ENCODE measurements around the gene C1R.

C1R gene

DNA sequence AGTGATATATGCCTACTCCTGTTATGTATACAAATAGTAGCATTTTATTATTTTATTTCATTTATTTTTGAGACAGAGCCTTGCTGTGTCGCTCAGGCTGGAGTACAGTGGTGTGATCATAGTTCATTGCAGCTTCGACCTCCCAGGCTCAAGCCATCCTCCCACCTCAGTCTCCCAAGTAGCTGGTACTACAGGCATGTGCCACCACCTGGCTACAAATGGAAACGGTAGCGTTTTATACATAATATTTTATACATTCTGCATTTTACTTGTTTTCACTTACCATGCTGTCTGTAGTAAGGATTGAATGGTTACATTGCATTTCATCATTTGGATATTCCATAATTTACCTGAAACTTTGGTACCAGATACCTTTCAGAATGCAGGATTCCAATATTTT is 14.1 kb downstream of the C1R start:
- intact Hi-C loops (cut with DNase I; ENCODE audit: low total_unique reads), result no loop called here
- Histone ChIP-seq H3K4me1 (peaks cover 0 to 25% (median 13%) of the 10 kb centered on the region in 4 donors), H3K36me3 (peaks cover 25 to 29% (median 28%) of the 10 kb centered on the region in 3 donors), H3K9me3 (no peaks in the 10 kb centered on the region), H3K27me3 (no peaks in the 10 kb centered on the region), H3K4me3 (no peak overlapping the region), H3K27ac (peak overlapping the region in 1 of 2 donors; percentile 82)
- TF ChIP-seq, protein P1, sequence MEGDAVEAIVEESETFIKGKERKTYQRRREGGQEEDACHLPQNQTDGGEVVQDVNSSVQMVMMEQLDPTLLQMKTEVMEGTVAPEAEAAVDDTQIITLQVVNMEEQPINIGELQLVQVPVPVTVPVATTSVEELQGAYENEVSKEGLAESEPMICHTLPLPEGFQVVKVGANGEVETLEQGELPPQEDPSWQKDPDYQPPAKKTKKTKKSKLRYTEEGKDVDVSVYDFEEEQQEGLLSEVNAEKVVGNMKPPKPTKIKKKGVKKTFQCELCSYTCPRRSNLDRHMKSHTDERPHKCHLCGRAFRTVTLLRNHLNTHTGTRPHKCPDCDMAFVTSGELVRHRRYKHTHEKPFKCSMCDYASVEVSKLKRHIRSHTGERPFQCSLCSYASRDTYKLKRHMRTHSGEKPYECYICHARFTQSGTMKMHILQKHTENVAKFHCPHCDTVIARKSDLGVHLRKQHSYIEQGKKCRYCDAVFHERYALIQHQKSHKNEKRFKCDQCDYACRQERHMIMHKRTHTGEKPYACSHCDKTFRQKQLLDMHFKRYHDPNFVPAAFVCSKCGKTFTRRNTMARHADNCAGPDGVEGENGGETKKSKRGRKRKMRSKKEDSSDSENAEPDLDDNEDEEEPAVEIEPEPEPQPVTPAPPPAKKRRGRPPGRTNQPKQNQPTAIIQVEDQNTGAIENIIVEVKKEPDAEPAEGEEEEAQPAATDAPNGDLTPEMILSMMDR (IDR thresholded peaks at IDR 0.05), result no peak
- no peak for DNase-seq

DNA sequence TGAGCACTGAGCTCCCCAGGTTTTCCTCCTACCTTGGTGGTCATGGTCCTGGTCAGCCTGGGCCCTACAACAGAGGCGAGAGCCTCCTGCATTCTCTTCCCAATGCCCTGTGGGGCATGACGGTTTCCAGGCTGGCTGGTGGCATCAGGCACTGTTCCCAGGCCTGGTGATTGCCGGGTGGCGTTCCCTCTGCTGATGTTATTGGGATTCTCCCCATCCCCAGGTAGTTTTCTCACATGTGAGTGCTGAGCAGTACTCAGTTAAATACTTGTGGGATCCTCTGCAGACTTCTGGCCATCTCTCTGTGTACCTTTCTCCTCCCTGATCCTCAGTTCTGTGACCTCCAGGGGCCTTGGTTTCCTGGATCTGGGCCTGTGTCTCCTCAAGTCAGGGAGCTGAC is 15.8 kb downstream of the C1R start:
- no peaks in the 10 kb centered on the region for H3K27me3 ChIP-seq
- TF ChIP-seq, protein P1 (IDR thresholded peaks at IDR 0.05), result no peak
- no peak for DNase-seq
- intact Hi-C loops (cut with DNase I; ENCODE audit: low total_unique reads), result no loop called here
- H3K9me3 ChIP-seq, result no peaks in the 10 kb centered on the region
- no peak overlapping the region for H3K27ac ChIP-seq
- H3K4me1 ChIP-seq, result peaks cover 0 to 25% (median 13%) of the 10 kb centered on the region in 4 donors
- H3K4me3 ChIP-seq, result no peak overlapping the region
- H3K36me3 ChIP-seq, result peaks cover 8 to 12% (median 11%) of the 10 kb centered on the region in 3 donors

DNA sequence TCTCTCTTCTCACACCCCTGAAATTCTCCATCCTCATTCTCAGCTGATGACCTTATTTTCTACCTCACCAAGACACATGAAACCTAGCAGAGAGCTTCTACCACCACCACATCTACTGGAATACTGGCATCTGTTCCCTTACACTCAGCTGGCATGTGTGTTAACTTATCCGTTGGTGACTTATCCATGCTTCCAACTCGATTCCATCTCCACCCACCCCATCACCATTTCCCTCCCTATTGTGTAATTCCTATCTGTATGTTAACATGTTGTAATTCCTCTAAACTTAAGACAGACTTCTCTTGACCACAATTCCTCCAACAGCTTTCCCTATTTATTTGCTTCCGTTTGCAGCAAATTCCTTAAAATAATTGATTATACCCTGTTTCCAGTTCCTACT is 16.3 kb downstream of the C1R start:
- H3K36me3 ChIP-seq, result peaks cover 5 to 7% (median 5%) of the 10 kb centered on the region in 3 donors
- H3K27me3 ChIP-seq, result no peaks in the 10 kb centered on the region
- no peak overlapping the region for H3K4me3 ChIP-seq
- H3K27ac ChIP-seq, result no peak overlapping the region
- no peak for DNase-seq
- no peaks in the 10 kb centered on the region for H3K9me3 ChIP-seq
- intact Hi-C loops (cut with DNase I; ENCODE audit: low total_unique reads), result no loop called here
- H3K4me1 ChIP-seq, result peaks cover 0 to 23% (median 11%) of the 10 kb centered on the region in 4 donors
- TF ChIP-seq, protein P1 (IDR thresholded peaks at IDR 0.05), result no peak

DNA sequence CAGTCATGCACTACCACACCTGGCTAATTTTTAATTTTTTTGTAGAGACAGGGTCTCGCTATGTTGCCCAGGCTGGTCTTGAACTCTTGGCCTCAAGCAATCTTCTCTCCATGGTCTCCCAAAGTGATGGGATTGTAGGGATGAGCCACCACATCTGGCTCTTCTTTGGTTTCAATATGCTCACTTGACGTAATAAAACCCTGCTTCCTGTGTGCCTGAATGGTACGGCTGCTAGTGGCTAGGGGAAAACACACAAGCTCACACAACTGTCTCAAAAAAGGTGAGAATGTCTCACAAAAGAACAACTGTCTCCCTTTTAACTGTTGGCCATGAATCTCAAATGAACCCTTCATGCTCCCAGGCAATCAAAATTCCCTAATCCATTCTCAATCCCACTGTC is 16.7 kb downstream of the C1R start:
- TF ChIP-seq, protein P1 (IDR thresholded peaks at IDR 0.05), result no peak
- peaks cover 0 to 19% (median 9%) of the 10 kb centered on the region in 4 donors for H3K4me1 ChIP-seq
- no peak for DNase-seq
- no peak overlapping the region for H3K27ac ChIP-seq
- H3K9me3 ChIP-seq, result no peaks in the 10 kb centered on the region
- intact Hi-C loops (cut with DNase I; ENCODE audit: low total_unique reads), result no loop called here
- no peaks in the 10 kb centered on the region for H3K27me3 ChIP-seq
- H3K36me3 ChIP-seq, result peaks cover 1 to 5% (median 5%) of the 10 kb centered on the region in 3 donors
- H3K4me3 ChIP-seq, result no peak overlapping the region

DNA sequence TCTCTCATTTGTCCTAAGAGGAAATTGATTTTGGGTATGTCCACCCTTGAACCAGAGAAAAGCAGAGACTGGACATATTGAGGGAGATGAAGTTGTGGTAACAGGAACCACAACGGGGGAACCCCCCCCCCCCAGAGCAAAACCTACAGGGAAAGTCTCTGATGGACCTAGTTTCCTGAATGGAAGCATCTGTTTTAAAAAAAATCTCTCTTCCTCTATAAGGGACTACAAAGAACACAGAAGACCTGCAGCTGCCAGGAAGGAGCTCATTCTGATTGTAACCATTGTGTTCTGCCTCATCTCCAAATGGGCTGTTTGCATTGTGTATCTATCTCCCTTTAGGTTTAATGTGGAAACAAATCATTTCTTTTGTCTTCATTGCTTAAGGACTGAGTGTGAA is 18.3 kb downstream of the C1R start:
- H3K4me3 ChIP-seq, result no peak overlapping the region
- H3K9me3 ChIP-seq, result no peaks in the 10 kb centered on the region
- H3K36me3 ChIP-seq, result peaks cover 0 to 19% (median 19%) of the 10 kb centered on the region in 3 donors
- peaks cover 0 to 6% (median under 1%) of the 10 kb centered on the region in 4 donors for H3K4me1 ChIP-seq
- intact Hi-C loops (cut with DNase I; ENCODE audit: low total_unique reads), result no loop called here
- TF ChIP-seq, protein P1 (IDR thresholded peaks at IDR 0.05), result no peak
- H3K27me3 ChIP-seq, result no peaks in the 10 kb centered on the region
- H3K27ac ChIP-seq, result no peak overlapping the region
- DNase-seq, result no peak

DNA sequence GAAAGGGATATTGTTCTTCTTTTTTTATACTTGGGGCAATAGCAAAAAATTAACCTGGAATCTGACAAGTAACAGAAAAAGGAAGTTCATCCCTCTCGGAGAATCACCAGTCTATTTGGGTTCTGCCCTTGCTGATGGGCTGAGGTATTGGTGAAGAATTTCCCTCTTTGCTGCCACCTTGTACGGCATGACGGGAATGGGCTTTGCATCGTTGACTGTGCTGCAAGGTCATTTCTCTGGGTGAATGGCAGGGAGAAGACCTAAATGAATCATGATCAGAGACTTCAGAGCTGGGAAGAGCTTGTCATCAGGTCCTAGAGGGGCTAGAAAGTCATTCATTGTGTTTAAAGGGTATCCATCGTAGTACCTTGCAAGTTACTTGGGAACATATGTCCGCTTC is 19.7 kb downstream of the C1R start:
- no peaks in the 10 kb centered on the region for H3K9me3 ChIP-seq
- peaks cover 0 to 10% (median 0%) of the 10 kb centered on the region in 4 donors for H3K4me1 ChIP-seq
- peaks cover 0 to 22% (median 21%) of the 10 kb centered on the region in 3 donors for H3K36me3 ChIP-seq
- intact Hi-C loops (cut with DNase I; ENCODE audit: low total_unique reads), result no loop called here
- no peaks in the 10 kb centered on the region for H3K27me3 ChIP-seq
- TF ChIP-seq, protein P1 (IDR thresholded peaks at IDR 0.05), result no peak
- no peak overlapping the region for H3K4me3 ChIP-seq
- no peak overlapping the region for H3K27ac ChIP-seq
- DNase-seq, result no peak

Measured in tibial artery (tissue), 4 donors.